ENCODE measurements around the gene ZBED3.
"Not testable (repeated sequence)": the region's sequence is repeated elsewhere in the genome, so short reads cannot be mapped to it uniquely, and the experiment has no call there.

The ZBED3 gene

DNA sequence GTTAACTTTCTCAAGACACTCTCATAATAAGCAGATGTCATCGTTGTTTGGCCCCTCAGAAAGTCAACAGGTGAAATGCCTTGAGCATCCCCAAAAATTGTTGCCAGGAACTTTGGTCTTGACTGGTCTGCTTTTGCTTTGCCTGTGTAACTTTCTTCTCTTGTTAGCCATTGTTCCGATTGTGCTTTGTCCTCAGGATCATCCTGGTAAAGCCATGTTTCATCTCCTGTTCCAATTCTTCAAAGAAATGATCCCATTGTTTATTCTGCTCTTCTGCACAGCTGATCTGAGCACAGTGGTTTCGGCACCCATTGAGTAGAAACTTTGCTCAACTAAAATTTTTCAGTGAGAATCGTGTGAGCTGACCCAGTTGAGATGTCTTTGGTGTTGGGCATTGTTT is 8.1 kb upstream of the ZBED3 start:
- DNase-seq (ENCODE audit: low read depth), result no peak
- H3K4me3 ChIP-seq (ENCODE audit: low read length), result no peak overlapping the region
- TF ChIP-seq, protein P1, sequence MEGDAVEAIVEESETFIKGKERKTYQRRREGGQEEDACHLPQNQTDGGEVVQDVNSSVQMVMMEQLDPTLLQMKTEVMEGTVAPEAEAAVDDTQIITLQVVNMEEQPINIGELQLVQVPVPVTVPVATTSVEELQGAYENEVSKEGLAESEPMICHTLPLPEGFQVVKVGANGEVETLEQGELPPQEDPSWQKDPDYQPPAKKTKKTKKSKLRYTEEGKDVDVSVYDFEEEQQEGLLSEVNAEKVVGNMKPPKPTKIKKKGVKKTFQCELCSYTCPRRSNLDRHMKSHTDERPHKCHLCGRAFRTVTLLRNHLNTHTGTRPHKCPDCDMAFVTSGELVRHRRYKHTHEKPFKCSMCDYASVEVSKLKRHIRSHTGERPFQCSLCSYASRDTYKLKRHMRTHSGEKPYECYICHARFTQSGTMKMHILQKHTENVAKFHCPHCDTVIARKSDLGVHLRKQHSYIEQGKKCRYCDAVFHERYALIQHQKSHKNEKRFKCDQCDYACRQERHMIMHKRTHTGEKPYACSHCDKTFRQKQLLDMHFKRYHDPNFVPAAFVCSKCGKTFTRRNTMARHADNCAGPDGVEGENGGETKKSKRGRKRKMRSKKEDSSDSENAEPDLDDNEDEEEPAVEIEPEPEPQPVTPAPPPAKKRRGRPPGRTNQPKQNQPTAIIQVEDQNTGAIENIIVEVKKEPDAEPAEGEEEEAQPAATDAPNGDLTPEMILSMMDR (IDR thresholded peaks at IDR 0.05; ENCODE audit: insufficient read depth, low read depth, low read length, missing control alignments), result no peak

DNA sequence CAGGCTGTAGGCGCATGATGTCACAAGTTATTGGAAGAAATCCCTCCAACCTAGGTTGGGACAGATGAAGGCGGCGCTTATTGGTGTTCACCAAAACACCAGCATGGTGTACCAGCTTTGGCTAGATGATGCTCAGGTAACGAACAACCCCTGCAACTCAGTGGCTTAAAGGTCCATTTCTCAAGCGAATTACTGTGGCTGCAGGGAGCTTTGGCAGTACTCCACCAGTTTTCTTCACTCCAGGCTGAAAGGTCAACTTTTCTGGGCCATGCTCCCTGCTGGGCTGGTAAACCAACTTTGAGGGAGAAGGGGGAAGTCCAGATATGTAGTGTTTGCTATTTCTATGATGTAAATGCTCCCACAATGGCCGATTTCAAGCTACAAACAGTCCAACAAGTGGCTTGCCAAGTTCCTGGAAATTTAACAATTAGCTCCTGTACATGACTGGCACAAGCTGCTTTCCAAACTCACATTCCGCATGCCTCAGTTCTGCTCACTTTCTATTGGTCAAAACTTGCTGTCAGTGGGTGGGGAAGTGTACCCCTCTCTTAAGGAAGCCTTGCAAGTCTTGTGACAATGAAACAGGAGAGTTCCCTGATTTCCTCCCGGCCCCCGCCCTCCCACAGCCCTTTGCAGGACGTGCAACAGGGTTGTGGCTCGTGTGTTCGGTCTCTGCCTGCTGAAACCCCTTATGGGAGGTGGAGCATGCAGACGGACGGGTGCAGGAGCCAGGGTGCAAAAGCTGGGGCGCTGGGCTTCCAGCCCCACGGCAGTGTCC is 588 bp upstream of the ZBED3 start:
- TF ChIP-seq, protein P1 (IDR thresholded peaks at IDR 0.05; ENCODE audit: insufficient read depth, low read depth, low read length, missing control alignments), result no peak
- no peak for DNase-seq (ENCODE audit: low read depth)
- peak overlapping the region; percentile 74 for H3K4me3 ChIP-seq (ENCODE audit: low read length)

DNA sequence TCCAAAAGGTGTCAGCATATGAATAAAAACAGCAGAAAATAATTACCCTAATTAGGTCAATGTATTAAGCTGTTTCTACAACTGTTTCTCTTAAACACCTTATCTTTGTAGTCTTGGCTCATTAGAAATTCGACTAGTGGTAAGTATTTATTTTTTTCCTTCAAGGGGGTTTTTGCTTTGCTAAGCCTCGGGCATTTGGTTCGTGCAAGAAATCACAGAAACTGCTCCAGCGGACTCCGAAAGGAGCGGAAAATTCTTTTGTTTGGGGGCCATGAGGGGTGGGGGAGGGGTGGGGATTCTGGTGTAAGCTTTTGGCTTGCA is 757 bp downstream of the ZBED3 start:
- TF ChIP-seq, protein P1 (IDR thresholded peaks at IDR 0.05; ENCODE audit: insufficient read depth, low read depth, low read length, missing control alignments), result no peak
- no peak for DNase-seq (ENCODE audit: low read depth)
- peak overlapping the region; percentile 74 for H3K4me3 ChIP-seq (ENCODE audit: low read length)

DNA sequence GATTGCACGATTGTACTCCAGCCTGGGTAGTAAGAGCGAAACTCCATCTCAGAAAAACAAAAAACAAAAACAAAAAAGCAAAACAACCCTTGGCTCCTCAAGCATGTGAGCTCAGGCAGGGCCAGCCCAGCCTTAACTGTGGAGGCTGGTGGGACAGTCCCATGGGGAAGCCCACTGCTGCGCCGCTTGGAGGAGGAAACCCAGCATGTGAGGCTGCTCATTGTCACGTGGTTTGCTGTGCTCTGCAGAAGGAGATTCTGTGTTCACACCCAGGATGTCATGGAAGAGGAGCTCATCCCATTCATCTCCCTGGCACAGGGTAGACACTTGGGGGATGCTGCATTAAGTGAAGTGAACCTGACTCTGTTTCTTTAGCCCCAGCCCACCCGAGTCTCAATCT is 4.0 kb downstream of the ZBED3 start:
- H3K4me3 ChIP-seq (ENCODE audit: low read length), result no peak overlapping the region
- no peak for DNase-seq (ENCODE audit: low read depth)
- TF ChIP-seq, protein P1 (IDR thresholded peaks at IDR 0.05; ENCODE audit: insufficient read depth, low read depth, low read length, missing control alignments), result no peak

DNA sequence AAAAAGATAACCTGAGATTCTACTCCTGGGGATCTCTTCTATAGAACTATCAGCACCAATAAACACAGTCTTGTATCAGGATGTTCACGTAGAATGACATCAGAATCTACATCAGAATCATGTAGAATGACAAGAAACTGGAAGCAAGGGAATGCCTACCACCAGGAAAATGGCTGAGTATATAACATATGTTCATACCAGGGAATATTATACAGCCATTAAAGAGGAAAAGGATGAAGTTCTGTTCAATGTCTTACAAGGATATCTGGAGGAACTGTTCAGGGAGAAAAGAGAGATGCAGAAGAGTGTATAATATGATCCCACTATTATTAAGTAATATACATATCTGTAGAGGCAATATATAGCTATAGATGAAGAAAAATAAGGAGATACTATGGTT is 4.8 kb downstream of the ZBED3 start:
- TF ChIP-seq, protein P1 (IDR thresholded peaks at IDR 0.05; ENCODE audit: insufficient read depth, low read depth, low read length, missing control alignments), result no peak
- no peak for DNase-seq (ENCODE audit: low read depth)
- no peak overlapping the region for H3K4me3 ChIP-seq (ENCODE audit: low read length)

DNA sequence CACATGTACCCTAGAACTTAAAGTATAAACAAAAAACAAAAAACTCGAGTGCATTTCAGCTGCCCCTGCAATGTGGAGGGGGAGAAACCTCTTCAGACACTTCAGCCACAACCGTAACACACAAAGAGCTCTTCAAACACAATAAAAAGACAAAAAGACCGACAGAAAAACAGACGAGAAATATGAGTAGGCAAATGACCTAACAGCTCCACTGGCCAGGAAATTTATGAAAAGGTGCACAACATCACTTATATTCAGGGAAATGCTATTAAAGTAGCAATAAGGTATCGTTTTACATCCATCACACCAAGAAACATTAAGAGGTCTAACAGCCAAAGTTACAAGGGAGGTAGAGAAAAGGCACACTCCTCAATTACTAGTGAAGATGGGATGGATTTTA is 6.2 kb downstream of the ZBED3 start:
- DNase-seq (ENCODE audit: low read depth), result no peak
- TF ChIP-seq, protein P1 (IDR thresholded peaks at IDR 0.05; ENCODE audit: insufficient read depth, low read depth, low read length, missing control alignments), result no peak
- no peak overlapping the region for H3K4me3 ChIP-seq (ENCODE audit: low read length)

DNA sequence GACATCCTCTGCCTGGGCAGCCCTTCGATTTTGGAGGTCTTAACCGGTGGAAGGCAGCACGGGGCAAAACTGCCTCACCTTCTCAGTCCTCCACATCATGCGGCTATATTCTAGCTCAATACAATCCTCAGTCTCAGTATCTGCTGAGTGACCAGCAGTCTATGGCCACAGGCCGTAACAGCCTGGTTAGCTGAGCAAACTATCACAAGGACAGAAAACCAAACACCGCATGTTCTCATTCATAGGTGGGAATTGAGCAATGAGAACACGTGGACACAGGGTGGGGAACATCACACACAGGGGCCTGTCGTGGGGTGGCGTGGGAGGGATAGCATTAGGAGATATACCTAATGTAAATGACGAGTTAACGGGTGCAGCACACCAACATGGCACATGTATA is 6.6 kb downstream of the ZBED3 start:
- not testable (repeated sequence) for DNase-seq (ENCODE audit: low read depth); H3K4me3 ChIP-seq (ENCODE audit: low read length)
